ENCODE measurements around the gene TNIP2.
"Not testable (repeated sequence)": the region's sequence is repeated elsewhere in the genome, so short reads cannot be mapped to it uniquely, and the experiment has no call there.

Gene TNIP2

GRCh38 chr4:2731907-2732317, 24.2 kb downstream of the TNIP2 start:
- TF ChIP-seq CTCF (IDR thresholded peaks at IDR 0.05; ENCODE audit: low read depth, low read length) (no peak), EZH2phosphoT487 (IDR thresholded peaks at IDR 0.05; ENCODE audit: low read depth) (no peak)
- Histone ChIP-seq H3K36me3 (replicated peaks; ENCODE audit: low read depth, low read length) (peaks cover 43% of the 10 kb centered on the region), H3K4me2 (ENCODE audit: low read length) (no peak overlapping the region), H3K4me1 (ENCODE audit: low read length) (peaks cover 17% of the 10 kb centered on the region), H3K9ac (ENCODE audit: low read length) (no peak overlapping the region), H3K4me3 (ENCODE audit: low read length) (no peak overlapping the region), H4K20me1 (ENCODE audit: insufficient read depth, low read length) (peaks cover 20% of the 10 kb centered on the region), H3K9me3 (ENCODE audit: insufficient read depth, low read length) (peaks cover 6% of the 10 kb centered on the region; the same call in 1 of the 2 replicates), H3K27ac (ENCODE audit: low read length) (no peak overlapping the region), H2AFZ (ENCODE audit: low read depth, low read length) (no peak overlapping the region), H3K27me3 (ENCODE audit: low read depth, low read length) (no peaks in the 10 kb centered on the region), H3K79me2 (ENCODE audit: low read length) (no peaks in the 10 kb centered on the region)

- Histone ChIP-seq H3K9me3 (ENCODE audit: insufficient read depth, low read length) (no peaks in the 10 kb centered on the region), H3K27me3 (ENCODE audit: low read depth, low read length) (no peaks in the 10 kb centered on the region), H3K79me2 (ENCODE audit: low read length) (no peaks in the 10 kb centered on the region), H3K4me2 (ENCODE audit: low read length) (no peak overlapping the region), H3K4me3 (ENCODE audit: low read length) (no peak overlapping the region), H4K20me1 (ENCODE audit: insufficient read depth, low read length) (peaks cover 18% of the 10 kb centered on the region), H3K27ac (ENCODE audit: low read length) (no peak overlapping the region), H3K9ac (ENCODE audit: low read length) (no peak overlapping the region), H2AFZ (ENCODE audit: low read depth, low read length) (no peak overlapping the region), H3K4me1 (ENCODE audit: low read length) (peaks cover 10% of the 10 kb centered on the region), H3K36me3 (replicated peaks; ENCODE audit: low read depth, low read length) (peaks cover 33% of the 10 kb centered on the region)
- TF ChIP-seq EZH2phosphoT487 (IDR thresholded peaks at IDR 0.05; ENCODE audit: low read depth) (no peak), CTCF (IDR thresholded peaks at IDR 0.05; ENCODE audit: low read depth, low read length) (no peak)
Observed at GRCh38 chr4:2729533-2729875, 26.6 kb downstream of the TNIP2 start.

- Histone ChIP-seq H3K4me1 (ENCODE audit: low read length) (peaks cover 4% of the 10 kb centered on the region), H4K20me1 (ENCODE audit: insufficient read depth, low read length) (peaks cover 13% of the 10 kb centered on the region), H3K9ac (ENCODE audit: low read length) (no peak overlapping the region), H3K79me2 (ENCODE audit: low read length) (no peaks in the 10 kb centered on the region), H3K4me3 (ENCODE audit: low read length) (no peak overlapping the region), H2AFZ (ENCODE audit: low read depth, low read length) (no peak overlapping the region), H3K27ac (ENCODE audit: low read length) (no peak overlapping the region), H3K4me2 (ENCODE audit: low read length) (no peak overlapping the region), H3K27me3 (ENCODE audit: low read depth, low read length) (no peaks in the 10 kb centered on the region), H3K36me3 (replicated peaks; ENCODE audit: low read depth, low read length) (peaks cover 29% of the 10 kb centered on the region), H3K9me3 (ENCODE audit: insufficient read depth, low read length) (no peaks in the 10 kb centered on the region)
- TF ChIP-seq CTCF (IDR thresholded peaks at IDR 0.05; ENCODE audit: low read depth, low read length) = no peak
- no peak for TF ChIP-seq EZH2phosphoT487 (IDR thresholded peaks at IDR 0.05; ENCODE audit: low read depth)
Observed at GRCh38 chr4:2728806-2729532, 27.2 kb downstream of the TNIP2 start.

- no peaks in the 10 kb centered on the region for H3K27me3 ChIP-seq (ENCODE audit: low read depth, low read length)
- H4K20me1 ChIP-seq (ENCODE audit: insufficient read depth, low read length) = peaks cover 6% of the 10 kb centered on the region
- no peak overlapping the region for H2AFZ ChIP-seq (ENCODE audit: low read depth, low read length)
- H3K27ac ChIP-seq (ENCODE audit: low read length) = no peak overlapping the region
- H3K9ac ChIP-seq (ENCODE audit: low read length) = no peak overlapping the region
- H3K4me2 ChIP-seq (ENCODE audit: low read length) = no peak overlapping the region
- no peaks in the 10 kb centered on the region for H3K79me2 ChIP-seq (ENCODE audit: low read length)
- H3K36me3 ChIP-seq (replicated peaks; ENCODE audit: low read depth, low read length) = peaks cover 22% of the 10 kb centered on the region
- no peak overlapping the region for H3K4me3 ChIP-seq (ENCODE audit: low read length)
- no peaks in the 10 kb centered on the region for H3K4me1 ChIP-seq (ENCODE audit: low read length)
- TF ChIP-seq EZH2phosphoT487 (IDR thresholded peaks at IDR 0.05; ENCODE audit: low read depth) = no peak
- TF ChIP-seq CTCF (IDR thresholded peaks at IDR 0.05; ENCODE audit: low read depth, low read length) = no peak
- no peaks in the 10 kb centered on the region for H3K9me3 ChIP-seq (ENCODE audit: insufficient read depth, low read length)
Observed at GRCh38 chr4:2728221-2728620, 27.9 kb downstream of the TNIP2 start.

- H3K9me3 ChIP-seq (ENCODE audit: insufficient read depth, low read length) = not testable (repeated sequence)
Observed at GRCh38 chr4:2726881-2727280, 29.3 kb downstream of the TNIP2 start.

More at GRCh38 chr4:2726881-2727280, 29.3 kb downstream of the TNIP2 start:
- not testable (repeated sequence) for H3K4me2 ChIP-seq (ENCODE audit: low read length); H3K9ac ChIP-seq (ENCODE audit: low read length); H2AFZ ChIP-seq (ENCODE audit: low read depth, low read length); H3K4me3 ChIP-seq (ENCODE audit: low read length); H4K20me1 ChIP-seq (ENCODE audit: insufficient read depth, low read length); H3K27ac ChIP-seq (ENCODE audit: low read length); H3K4me1 ChIP-seq (ENCODE audit: low read length); H3K79me2 ChIP-seq (ENCODE audit: low read length); H3K27me3 ChIP-seq (ENCODE audit: low read depth, low read length)
- peaks cover 11% of the 10 kb centered on the region for H3K36me3 ChIP-seq (replicated peaks; ENCODE audit: low read depth, low read length)

Data from OCI-LY3 (cell line).